Adipose tissue (tissue), 3 donors: ENCODE results near the gene RAB40C. TPM values are rescaled to one million over a fixed set of nuclear protein-coding genes. Genes with fewer than 3 reads are reported as not detected.

Experiments
- H3K27ac ChIP-seq: one replicate; pipeline ENCODE4 v1.5.1; 2013; ENCODE audit warnings: low read depth, low read length
- WGBS, 3 donors: extraction: QIAGEN DNeasy Blood & Tissue Kit; methylation state at CpG; one replicate each; pipeline ENCODE4 v1.1.7; 2013; 5-methylcytosine and 5-hydroxymethylcytosine counted together
- polyA plus RNA-seq, 3 donors: library from polyadenylated mRNA; stranded (reverse); fragments of 200-250 nt; gene quantifications; one replicate each; pipeline ENCODE4 v1.2.3, GENCODE V29; 2013
- donor health status: healthy with polysubstance abuse.
- donor health status: Bipolar disorder and iron deficiency.
- donor health status: healthy.

Gene RAB40C
- polyA plus RNA-seq, 3 donors = 16.0 to 42.5 (median 21.2) TPM

GRCh38 chr16:583470-583814, 6.4 kb upstream of the RAB40C start:
- WGBS, 3 donors = 67 to 74% (median 71%) methylated on average over 16 of the region's 16 CpGs
- no peak overlapping the region for H3K27ac ChIP-seq

- WGBS, 3 donors = 45 to 75% (median 62%) methylated on average over 35 to 38 of the region's 38 CpGs
- H3K27ac ChIP-seq = no peak overlapping the region
Observed at GRCh38 chr16:583815-584591, 5.9 kb upstream of the RAB40C start.

DNA sequence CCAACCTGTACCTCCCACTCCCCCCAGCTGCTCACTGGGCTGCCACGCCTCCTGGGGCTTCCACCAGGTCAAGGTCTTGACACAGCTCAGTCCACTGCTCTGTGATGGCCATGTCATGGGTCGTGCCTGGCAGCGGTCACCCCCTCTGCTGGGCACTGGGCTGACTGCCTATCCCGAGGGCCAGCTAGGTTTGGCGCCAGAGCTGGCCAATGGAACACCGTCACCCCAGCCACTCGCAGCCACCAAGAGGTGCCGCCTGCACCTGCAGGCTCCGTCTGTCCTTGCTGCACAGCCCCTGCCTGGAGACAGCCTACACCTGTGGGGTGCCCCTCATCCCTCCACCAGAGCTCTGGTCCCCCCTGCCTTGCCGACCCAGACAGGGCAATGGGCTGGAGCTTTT, 4.5 kb upstream of the RAB40C start:
- H3K27ac ChIP-seq = no peak overlapping the region
- 6 to 25% (median 19%) methylated on average over 10 of the region's 10 CpGs for WGBS, 3 donors

DNA sequence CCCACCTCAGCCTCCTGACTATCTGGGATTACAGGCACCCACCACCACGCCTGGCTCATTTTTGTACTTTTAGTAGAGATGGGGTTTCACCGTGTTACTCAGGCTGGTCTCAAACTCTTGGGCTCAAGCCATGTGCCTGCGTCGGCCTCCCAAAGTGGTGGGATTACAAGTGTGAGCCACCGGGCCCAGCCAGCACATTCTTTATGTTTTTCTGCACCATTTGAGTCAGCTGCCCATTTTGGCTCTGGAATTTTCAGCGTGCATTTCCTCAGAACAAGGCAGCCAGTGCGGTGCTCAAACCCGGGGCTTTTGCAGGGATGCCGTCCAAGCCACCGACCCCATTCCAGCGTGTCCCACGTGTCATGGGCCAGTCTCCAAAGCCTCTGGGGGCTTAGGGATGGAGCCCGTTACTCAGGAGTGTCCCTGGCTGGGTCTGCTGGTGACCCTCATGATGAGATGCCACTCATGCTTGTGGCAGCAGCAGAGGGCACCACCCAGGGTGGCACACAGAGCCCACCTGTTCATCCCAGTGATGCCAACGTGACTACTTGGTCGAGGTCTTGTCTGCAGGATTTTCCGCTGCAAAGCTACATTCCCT, 3.7 kb upstream of the RAB40C start:
- 41 to 57% (median 50%) methylated on average over 16 of the region's 16 CpGs for WGBS, 3 donors
- H3K27ac ChIP-seq = no peak overlapping the region

- WGBS, 3 donors = 62 to 71% (median 70%) methylated on average over 14 of the region's 14 CpGs
- H3K27ac ChIP-seq = no peak overlapping the region
Observed at GRCh38 chr16:586645-587590, 2.9 kb upstream of the RAB40C start.

GRCh38 chr16:588639-588888, 1.3 kb upstream of the RAB40C start:
- peak overlapping the region; percentile 63 for H3K27ac ChIP-seq
- 0 to 1% (median 1%) methylated on average over 21 of the region's 21 CpGs for WGBS, 3 donors

GRCh38 chr16:588889-589657, 793 bp upstream of the RAB40C start:
- WGBS, 3 donors = 0 to 1% (median 0%) methylated on average over 97 to 107 of the region's 107 CpGs

GRCh38 chr16:590188-590814, 435 bp downstream of the RAB40C start:
- H3K27ac ChIP-seq = peak overlapping the region; percentile 47
- WGBS, 3 donors = 1% methylated on average over 50 to 71 of the region's 71 CpGs

More at GRCh38 chr16:588889-589657, 793 bp upstream of the RAB40C start:
- peak overlapping the region; percentile 63 for H3K27ac ChIP-seq

- 24 to 47% (median 47%) methylated on average over 10 of the region's 10 CpGs for WGBS, 3 donors
- H3K27ac ChIP-seq = no peak overlapping the region
Observed at GRCh38 chr16:590815-591200, 942 bp downstream of the RAB40C start.

DNA sequence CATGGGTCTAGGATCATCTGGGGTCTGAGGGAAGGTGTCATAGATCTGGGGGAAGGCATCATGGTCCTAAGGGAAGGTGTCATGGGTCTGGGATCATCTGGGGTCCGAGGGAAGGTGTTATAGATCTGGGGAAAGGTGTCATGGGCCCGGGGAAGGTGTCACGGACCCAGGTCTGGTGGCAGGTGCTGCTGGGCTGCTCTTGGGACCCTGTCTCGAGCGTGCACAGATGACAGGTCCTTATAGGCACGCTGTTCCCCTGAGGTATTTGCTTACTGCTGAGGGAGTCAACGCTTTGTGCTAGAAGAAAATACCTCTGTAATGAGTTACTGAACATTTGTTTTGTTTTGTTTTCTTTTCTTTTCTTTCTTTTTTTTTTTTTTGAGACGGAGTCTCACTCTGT, 1.4 kb downstream of the RAB40C start:
- WGBS, 3 donors = 54 to 84% (median 80%) methylated on average over 7 to 8 of the region's 8 CpGs

GRCh38 chr16:591892-592517, 2.1 kb downstream of the RAB40C start:
- H3K27ac ChIP-seq = no peak overlapping the region
- 75 to 79% (median 77%) methylated on average over 15 of the region's 15 CpGs for WGBS, 3 donors

More for the DNA sequence above, 1.4 kb downstream of the RAB40C start:
- H3K27ac ChIP-seq = no peak overlapping the region

DNA sequence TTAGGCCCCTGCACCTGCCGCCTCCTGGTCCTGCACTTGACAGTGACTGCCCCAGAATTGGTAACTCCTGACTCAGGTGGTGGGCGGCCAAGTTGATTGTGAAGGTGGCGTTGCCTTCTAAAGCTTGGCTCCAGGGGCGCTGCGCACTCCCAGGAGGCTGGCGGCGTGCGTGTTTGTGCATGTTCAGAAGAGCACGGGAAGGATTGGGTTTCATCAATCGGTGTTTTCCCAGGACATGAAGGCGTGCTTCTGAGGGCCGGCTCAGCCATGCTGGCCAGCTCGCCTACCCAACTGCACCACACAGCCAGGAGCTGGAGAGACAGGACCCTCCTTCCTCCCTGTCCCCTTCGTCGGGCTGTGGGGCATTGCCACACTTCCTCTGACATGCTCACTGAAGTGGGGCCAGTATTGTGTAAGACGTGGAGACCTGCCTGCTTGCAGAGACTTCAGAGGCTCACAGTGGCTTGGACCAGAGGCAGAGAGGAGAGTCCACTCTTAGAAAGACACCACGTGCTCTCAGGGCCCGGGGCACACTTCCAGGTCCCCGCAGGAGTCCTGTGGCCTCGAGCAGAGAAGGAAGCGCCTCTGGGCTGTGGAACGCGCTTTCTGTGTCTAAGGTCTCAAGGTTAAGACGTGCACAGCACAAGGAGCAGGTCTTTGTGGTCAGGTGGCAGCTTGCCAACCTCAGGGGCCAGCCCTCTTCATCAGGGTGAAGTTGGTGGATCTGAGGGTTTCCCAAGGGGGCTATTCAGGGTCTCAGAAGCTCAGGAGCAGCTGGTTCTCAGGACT, 2.8 kb downstream of the RAB40C start:
- no peak overlapping the region for H3K27ac ChIP-seq
- 40 to 61% (median 50%) methylated on average over 24 of the region's 24 CpGs for WGBS, 3 donors

GRCh38 chr16:593406-593805, 3.5 kb downstream of the RAB40C start:
- H3K27ac ChIP-seq = no peak overlapping the region
- 29 to 90% (median 80%) methylated on average over 9 of the region's 9 CpGs for WGBS, 3 donors

DNA sequence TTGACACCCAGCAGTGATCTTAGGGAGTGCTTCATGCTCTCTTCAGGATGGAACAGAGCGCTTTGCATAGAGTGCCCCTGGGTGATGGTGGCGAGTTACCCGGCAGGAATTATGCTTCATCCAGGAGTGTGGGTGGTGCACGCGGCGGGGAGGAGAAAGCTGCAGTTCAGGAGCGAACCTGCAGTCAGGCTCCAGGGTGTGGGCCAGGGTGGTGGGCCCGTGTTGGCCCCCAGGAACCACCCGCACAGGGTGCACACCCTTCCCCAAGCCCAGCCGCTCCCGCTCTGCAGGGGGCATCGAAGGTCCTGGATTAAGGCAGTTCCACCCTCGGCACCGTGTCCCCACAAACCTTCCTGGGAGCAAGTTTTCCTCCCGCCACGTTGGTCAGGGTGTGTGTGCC, 3.9 kb downstream of the RAB40C start:
- no peak overlapping the region for H3K27ac ChIP-seq
- WGBS, 3 donors = 54 to 89% (median 87%) methylated on average over 16 of the region's 16 CpGs

- 73 to 88% (median 87%) methylated on average over 17 to 18 of the region's 18 CpGs for whole genome bisulfite sequencing, 3 donors
Observed at GRCh38 chr16:595094-595528, 5.2 kb downstream of the RAB40C start.

DNA sequence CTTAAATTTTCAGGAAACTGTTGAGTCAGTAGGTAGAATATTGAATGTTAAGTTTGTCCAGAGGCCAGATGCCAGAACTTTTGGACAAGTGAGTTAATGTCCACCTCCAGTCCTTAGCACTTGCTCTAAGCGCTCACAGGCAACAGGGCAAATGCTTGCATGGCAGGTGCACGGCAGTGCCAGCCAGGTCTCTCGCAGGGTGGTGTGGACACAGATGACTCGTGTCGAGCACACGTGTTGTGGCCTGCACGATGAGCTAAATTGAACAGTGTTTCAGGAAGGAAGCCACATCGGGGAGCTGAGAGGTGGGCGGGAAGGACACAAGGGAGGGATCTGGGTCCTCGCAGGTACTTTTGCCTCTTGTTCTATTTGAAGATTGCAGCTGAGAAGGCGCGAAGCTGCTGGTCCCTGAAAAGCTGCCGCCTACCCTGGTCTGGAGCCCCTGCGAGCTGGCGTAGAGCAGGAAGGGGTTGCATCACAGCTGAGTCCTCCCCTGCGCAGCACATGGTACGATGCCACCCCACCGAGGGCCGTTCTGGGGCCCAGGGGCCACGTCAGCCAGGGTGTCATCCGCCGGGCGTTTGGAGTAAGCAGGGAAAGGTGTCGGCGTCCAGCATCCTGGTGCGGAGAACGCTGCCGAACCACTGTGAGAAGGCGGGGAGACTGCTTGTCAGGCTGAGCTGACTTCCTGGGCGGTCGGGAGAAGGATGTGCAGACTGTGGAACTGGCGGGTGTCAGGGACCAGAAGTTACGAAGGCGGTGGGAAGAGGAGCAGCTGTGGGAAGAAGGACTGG, 6.3 kb downstream of the RAB40C start:
- WGBS, 3 donors = 61 to 78% (median 66%) methylated on average over 34 of the region's 34 CpGs
- H3K27ac ChIP-seq = no peak overlapping the region

More at GRCh38 chr16:595094-595528, 5.2 kb downstream of the RAB40C start:
- H3K27ac ChIP-seq = no peak overlapping the region
